ENCODE data around the gene FLNC. TPM values are rescaled to one million over a fixed set of nuclear protein-coding genes. Genes with fewer than 3 reads are reported as not detected.

FLNC gene
- total and polyA plus RNA-seq, 10 donors = 0.21 to 1.8 (median 0.66) TPM

GRCh38 chr7:128840326-128841170 is 10.3 kb downstream of the FLNC start:
- H3K9me3 ChIP-seq = no peaks in the 10 kb centered on the region
- H3K27ac ChIP-seq = no peak overlapping the region
- peaks cover 0 to 7% (median 2%) of the 10 kb centered on the region in 6 donors for H3K4me1 ChIP-seq
- DNase-seq = no peak
- H3K36me3 ChIP-seq = no peaks in the 10 kb centered on the region
- intact Hi-C loops (cut with DNase I; ENCODE audit: low total_unique reads) = no loop called here
- whole genome bisulfite sequencing, 5 donors = 89 to 94% (median 91%) methylated on average over 23 of the region's 23 CpGs
- no peak overlapping the region for H3K4me3 ChIP-seq
- TF ChIP-seq POLR2AphosphoS5 (IDR thresholded peaks at IDR 0.05) (no peak), POLR2A (IDR thresholded peaks at IDR 0.05) (no peak), CTCF (IDR thresholded peaks at IDR 0.05 in 8 of 11, conservative IDR thresholded peaks at IDR 0.05 in 3 of 11) (no peak)
- H3K27me3 ChIP-seq (replicated peaks in 1 of 7) = no peaks in the 10 kb centered on the region

GRCh38 chr7:128841171-128841690 is 11.0 kb downstream of the FLNC start:
- WGBS, 5 donors = 81 to 90% (median 84%) methylated on average over 12 to 17 of the region's 17 CpGs
- DNase-seq = no peak

GRCh38 chr7:128841921-128842673 is 11.9 kb downstream of the FLNC start:
- H3K36me3 ChIP-seq = no peaks in the 10 kb centered on the region
- TF ChIP-seq POLR2AphosphoS5 (IDR thresholded peaks at IDR 0.05) = no peak
- TF ChIP-seq POLR2A (IDR thresholded peaks at IDR 0.05) = no peak
- TF ChIP-seq CTCF (IDR thresholded peaks at IDR 0.05 in 8 of 11, conservative IDR thresholded peaks at IDR 0.05 in 3 of 11) = peak; percentile 24 to 89 (median 67)
- peaks cover 0 to 7% (median 2%) of the 10 kb centered on the region in 6 donors for H3K4me1 ChIP-seq
- intact Hi-C loops (cut with DNase I; ENCODE audit: low total_unique reads) = no loop called here
- H3K9me3 ChIP-seq = no peaks in the 10 kb centered on the region
- 45 to 55% (median 49%) methylated on average over 23 to 35 of the region's 35 CpGs for WGBS, 5 donors
- no peak for DNase-seq
- no peaks in the 10 kb centered on the region for H3K27me3 ChIP-seq (replicated peaks in 1 of 7)
- no peak overlapping the region for H3K27ac ChIP-seq
- H3K4me3 ChIP-seq = no peak overlapping the region

More at GRCh38 chr7:128841171-128841690, 11.0 kb downstream of the FLNC start:
- Histone ChIP-seq H3K4me1 (peaks cover 0 to 7% (median 2%) of the 10 kb centered on the region in 6 donors), H3K36me3 (no peaks in the 10 kb centered on the region), H3K27me3 (replicated peaks in 1 of 7) (no peaks in the 10 kb centered on the region), H3K9me3 (no peaks in the 10 kb centered on the region), H3K4me3 (no peak overlapping the region), H3K27ac (no peak overlapping the region)
- intact Hi-C loops (cut with DNase I; ENCODE audit: low total_unique reads) = no loop called here
- TF ChIP-seq POLR2AphosphoS5 (IDR thresholded peaks at IDR 0.05) (no peak), CTCF (IDR thresholded peaks at IDR 0.05 in 8 of 11, conservative IDR thresholded peaks at IDR 0.05 in 3 of 11) (no peak), POLR2A (IDR thresholded peaks at IDR 0.05) (no peak)
